Neuronal stem cell (in vitro differentiated cells): Measurements from ENCODE around the gene SYNGR4.

Source experiments
- DNase-seq: peaks from one replicate; pipeline ENCODE4 v3.0.0-alpha.2; 2013; ENCODE audit warnings: low spot score
- H2AFZ ChIP-seq: one replicate; pipeline ENCODE4 v1.6.1; 2013; ENCODE audit warnings: mild to moderate bottlenecking, low read length, inconsistent platforms
- H2AK5ac ChIP-seq: 2 replicates; pipeline ENCODE4 v1.6.1; 2013; ENCODE audit warnings: low read depth, mild to moderate bottlenecking, inconsistent platforms, low read length, moderate library complexity, mixed read lengths
- H2BK120ac ChIP-seq: 2 replicates; pipeline ENCODE4 v1.6.1; 2013; ENCODE audit warnings: low read depth, mild to moderate bottlenecking, inconsistent platforms, low read length, moderate library complexity, mixed read lengths
- H2BK12ac ChIP-seq: one replicate; pipeline ENCODE4 v1.6.1; 2013; ENCODE audit warnings: low read length, inconsistent platforms
- H2BK15ac ChIP-seq: 2 replicates; pipeline ENCODE4 v1.6.1; 2013; ENCODE audit warnings: mild to moderate bottlenecking, low read length, inconsistent platforms, mixed read lengths
- H2BK5ac ChIP-seq: one replicate; pipeline ENCODE4 v1.6.1; 2013; ENCODE audit warnings: inconsistent platforms, mild to moderate bottlenecking, low read length, moderate library complexity
- H3K14ac ChIP-seq: one replicate; pipeline ENCODE4 v1.6.1; 2013; ENCODE audit warnings: low read length, inconsistent platforms
- H3K18ac ChIP-seq: 2 replicates; pipeline ENCODE4 v1.6.1; 2013; ENCODE audit warnings: low read length, inconsistent platforms
- H3K23ac ChIP-seq: 2 replicates; pipeline ENCODE4 v1.6.1; 2013; ENCODE audit warnings: low read depth, mild to moderate bottlenecking, mixed read lengths, low read length, inconsistent platforms; ENCODE audit not compliant: poor library complexity
- H3K27ac ChIP-seq: replicated peaks from 3 replicates; pipeline ENCODE4 v1.5.1; 2013; ENCODE audit warnings: low read length, inconsistent platforms
- H3K27me3 ChIP-seq, 3 experiments: 2 replicates each; pipeline ENCODE4 v1.6.1; 2013; ENCODE audit warnings: low read length in 3 of 3, mild to moderate bottlenecking in 2 of 3, inconsistent platforms in 1 of 3, low read depth in 1 of 3, mixed read lengths in 1 of 3, moderate library complexity in 1 of 3; ENCODE audit not compliant: control insufficient read depth in 3 of 3, insufficient read depth in 3 of 3
- H3K36me3 ChIP-seq, 2 donors: replicated peaks in 1 of 2; 2 replicates each; pipeline ENCODE4 v1.6.1; 2013; ENCODE audit warnings: low read length in 2 of 2; ENCODE audit not compliant: control insufficient read depth in 2 of 2, insufficient read depth in 2 of 2
- H3K4ac ChIP-seq: 2 replicates; pipeline ENCODE4 v1.6.1; 2013; ENCODE audit warnings: inconsistent platforms, mild to moderate bottlenecking, low read length, moderate library complexity
- H3K4me1 ChIP-seq, 2 donors: 1 replicate in 1 of 2; 2 replicates in 1 of 2; pipeline ENCODE4 v1.6.1; 2013; ENCODE audit warnings: low read length in 2 of 2, low read depth in 1 of 2; ENCODE audit not compliant: control insufficient read depth in 2 of 2, insufficient read depth in 1 of 2
- H3K4me2 ChIP-seq: one replicate; pipeline ENCODE4 v1.6.1; 2013; ENCODE audit warnings: mild to moderate bottlenecking, low read length, inconsistent platforms; ENCODE audit not compliant: insufficient read depth, poor library complexity, severe bottlenecking
- H3K4me3 ChIP-seq, 2 donors: 2 replicates each; pipeline ENCODE4 v1.5.1; 2013; ENCODE audit warnings: low read length in 2 of 2, mild to moderate bottlenecking in 2 of 2, inconsistent platforms in 1 of 2, moderate library complexity in 1 of 2
- H3K79me1 ChIP-seq: one replicate; pipeline ENCODE4 v1.6.1; 2013; ENCODE audit warnings: low read depth, mild to moderate bottlenecking, inconsistent platforms, low read length, moderate library complexity
- H3K9ac ChIP-seq: one replicate; pipeline ENCODE4 v1.6.1; 2013; ENCODE audit warnings: mild to moderate bottlenecking, low read depth, low read length, inconsistent platforms; ENCODE audit not compliant: poor library complexity
- H3K9me3 ChIP-seq, 2 donors: replicated peaks in 1 of 2; 2 replicates each; pipeline versions ENCODE3 to v1.6.1; 2013; ENCODE audit warnings: low read length in 2 of 2, mild to moderate bottlenecking in 2 of 2, inconsistent platforms in 1 of 2, low read depth in 1 of 2, mixed read lengths in 1 of 2, moderate library complexity in 1 of 2; ENCODE audit not compliant: control insufficient read depth in 2 of 2, insufficient read depth in 1 of 2
- H4K8ac ChIP-seq: one replicate; pipeline ENCODE4 v1.6.1; 2013; ENCODE audit warnings: low read depth, mild to moderate bottlenecking, inconsistent platforms, low read length, moderate library complexity
- H4K91ac ChIP-seq: one replicate; pipeline ENCODE4 v1.6.1; 2013; ENCODE audit warnings: low read length, low read depth, mild to moderate bottlenecking, inconsistent platforms; ENCODE audit not compliant: poor library complexity
- WGBS, 2 donors: extraction: QIAGEN DNeasy Blood & Tissue Kit; methylation state at CpG; one replicate each; pipeline ENCODE4 v1.1.7; 2013; ENCODE audit warnings: missing lambda C conversion rate in 2 of 2, mixed read lengths in 1 of 2; ENCODE audit not compliant: insufficient read length in 2 of 2, insufficient replicate concordance in 1 of 2; ENCODE audit errors: extremely low coverage in 2 of 2; 5-methylcytosine and 5-hydroxymethylcytosine counted together

Gene SYNGR4

DNA sequence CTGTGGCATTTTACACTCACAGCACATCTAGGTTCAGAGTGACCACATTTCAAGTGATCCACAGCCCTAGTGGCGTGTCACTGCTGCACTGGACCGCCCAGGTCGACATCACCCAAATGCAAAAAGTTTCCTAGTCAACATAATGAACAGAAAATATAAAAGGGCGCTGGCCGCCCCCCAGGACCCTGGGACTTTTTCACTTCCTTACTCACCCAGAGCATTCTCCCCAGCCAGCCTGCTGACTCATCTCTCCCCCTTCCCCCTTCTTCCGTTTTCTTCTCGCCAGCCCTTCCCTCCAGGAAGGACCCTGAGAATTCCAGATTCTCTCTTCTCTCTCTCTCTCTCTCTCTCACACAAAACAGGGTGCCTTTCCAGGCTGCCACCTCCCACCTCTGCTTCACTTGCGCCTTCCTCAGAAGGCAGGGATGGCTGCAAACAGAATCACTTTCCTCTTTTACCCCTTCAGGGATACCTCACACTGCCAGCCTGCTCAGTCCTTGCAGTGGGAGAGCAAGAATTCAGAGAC lies 60.6 kb downstream of the SYNGR4 start:
- Histone ChIP-seq H3K4ac (no peak overlapping the region), H2BK5ac (no peak overlapping the region), H4K91ac (no peak overlapping the region), H2BK12ac (no peak overlapping the region), H3K9me3 (no peaks in the 10 kb centered on the region), H2AK5ac (no peak overlapping the region), H2AFZ (peak overlapping the region; percentile 96), H3K27me3 (no peaks in the 10 kb centered on the region), H3K14ac (no peak overlapping the region), H3K18ac (peak overlapping the region; percentile 68), H4K8ac (no peak overlapping the region), H3K79me1 (no peaks in the 10 kb centered on the region), H3K23ac (no peak overlapping the region), H3K36me3 (no peaks in the 10 kb centered on the region), H3K27ac (peak overlapping the region; percentile 58), H2BK120ac (no peak overlapping the region), H3K9ac (no peak overlapping the region), H2BK15ac (no peak overlapping the region), H3K4me2 (no peak overlapping the region), H3K4me3 (no peak overlapping the region), H3K4me1 (peaks cover 4 to 6% of the 10 kb centered on the region in 2 donors)
- WGBS, 2 donors = no CpG with 5 or more reads among the region's 8 CpGs
- no peak for DNase-seq
